SK-N-SH treated with all-trans-retinoic acid at 6 μM for 48 hours (cell line): ENCODE measurements around the gene RNU1-4.
"Not testable (repeated sequence)": the region's sequence is repeated elsewhere in the genome, so short reads cannot be mapped to it uniquely, and the experiment has no call there.

Experiments
- ATAC-seq: fragments of 200-7000 bp; cut with Tn5 transposase; 3 replicates; pipeline ENCODE4 v1.9.1; 2020; ENCODE audit warnings: mild to moderate bottlenecking, moderate library complexity

The RNU1-4 gene

GRCh38 chr1:16774773-16775172, 34.5 kb downstream of the RNU1-4 start:
- not testable (repeated sequence) for ATAC-seq

- ATAC-seq: not testable (repeated sequence)
These were observed 35.0 kb downstream of the RNU1-4 start for GRCh38 chr1:16775290-16775689.

- ATAC-seq: not testable (repeated sequence)
These were observed 35.9 kb downstream of the RNU1-4 start for GRCh38 chr1:16776248-16776647.

DNA sequence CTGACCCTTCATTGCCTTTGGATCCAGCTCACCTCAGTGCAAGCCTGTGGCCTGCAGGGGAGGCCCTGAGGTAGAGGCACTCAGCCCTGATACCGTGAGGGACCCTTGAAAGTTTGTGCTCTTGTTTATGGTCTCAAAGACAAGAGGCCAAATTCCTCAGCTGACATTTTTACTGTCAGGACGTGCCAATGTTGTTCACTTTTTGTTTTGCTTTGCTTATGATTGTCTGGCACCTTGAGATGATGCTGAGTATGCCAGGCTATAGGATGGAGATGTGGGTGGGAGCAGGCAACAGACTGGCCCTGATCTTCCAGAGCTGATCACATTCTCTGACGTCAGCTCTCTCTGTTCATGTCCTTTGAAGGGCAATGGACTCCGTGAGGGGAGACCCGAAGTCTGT, 36.5 kb downstream of the RNU1-4 start:
- ATAC-seq: not testable (repeated sequence)

DNA sequence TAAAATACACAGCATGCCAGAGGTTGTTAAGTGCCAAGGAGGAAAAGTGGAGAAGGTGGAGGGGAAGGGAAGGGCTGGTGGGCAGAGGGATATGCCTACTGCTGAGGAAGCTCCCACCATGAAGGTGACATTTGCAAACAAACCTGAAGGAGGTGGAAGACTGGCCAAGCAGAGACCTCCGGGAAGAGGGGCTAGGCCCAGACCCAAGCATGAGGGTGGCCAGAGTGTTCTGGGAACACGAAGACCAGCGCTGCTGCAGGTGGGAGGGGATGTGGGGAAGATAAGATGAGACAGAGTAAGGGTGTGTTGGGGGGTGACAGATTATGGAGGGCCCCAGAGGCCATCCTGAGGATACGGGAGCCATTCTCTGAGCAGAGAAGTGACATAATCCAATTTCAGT, 37.5 kb downstream of the RNU1-4 start:
- not testable (repeated sequence) for ATAC-seq

GRCh38 chr1:16779525-16779924, 39.2 kb downstream of the RNU1-4 start:
- ATAC-seq: not testable (repeated sequence)

DNA sequence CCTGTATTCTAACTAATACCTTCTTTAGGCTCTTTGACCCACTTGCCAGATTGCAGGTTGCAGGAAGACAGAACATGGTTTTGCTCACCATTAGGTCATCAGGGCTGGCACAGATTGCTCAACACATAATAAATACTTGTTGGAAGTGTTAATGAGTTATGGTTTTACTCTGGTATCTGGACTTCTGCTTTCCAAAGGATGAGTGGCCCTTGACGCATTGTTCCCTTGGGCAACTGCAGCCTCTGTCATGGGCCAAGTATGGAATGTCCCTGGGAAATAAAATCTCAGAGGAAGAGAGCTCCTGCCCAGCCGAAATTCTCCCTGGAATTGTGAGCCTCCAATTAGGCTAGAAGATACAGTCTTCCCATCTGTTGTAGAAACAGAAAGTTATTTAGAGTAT, 40.7 kb downstream of the RNU1-4 start:
- not testable (repeated sequence) for ATAC-seq

DNA sequence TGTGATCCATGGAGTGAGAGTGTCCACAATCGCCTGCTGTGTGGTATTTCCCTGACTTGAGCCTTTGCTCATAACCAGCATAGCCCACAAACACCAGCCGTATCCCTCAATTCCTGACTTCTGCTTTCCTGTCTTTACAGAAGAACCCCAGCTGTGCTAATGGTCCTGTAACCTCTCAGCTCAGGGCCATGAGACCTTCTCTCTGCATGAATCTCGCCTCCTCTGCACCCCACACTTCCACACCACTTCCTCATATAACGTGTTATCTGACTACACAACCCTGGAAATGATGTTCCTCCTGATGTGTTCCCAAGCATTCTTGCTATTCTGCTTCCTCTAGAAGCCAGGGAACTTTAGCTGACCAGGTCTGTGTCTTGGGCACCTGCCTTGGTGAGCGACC, 41.3 kb downstream of the RNU1-4 start:
- not testable (repeated sequence) for ATAC-seq

DNA sequence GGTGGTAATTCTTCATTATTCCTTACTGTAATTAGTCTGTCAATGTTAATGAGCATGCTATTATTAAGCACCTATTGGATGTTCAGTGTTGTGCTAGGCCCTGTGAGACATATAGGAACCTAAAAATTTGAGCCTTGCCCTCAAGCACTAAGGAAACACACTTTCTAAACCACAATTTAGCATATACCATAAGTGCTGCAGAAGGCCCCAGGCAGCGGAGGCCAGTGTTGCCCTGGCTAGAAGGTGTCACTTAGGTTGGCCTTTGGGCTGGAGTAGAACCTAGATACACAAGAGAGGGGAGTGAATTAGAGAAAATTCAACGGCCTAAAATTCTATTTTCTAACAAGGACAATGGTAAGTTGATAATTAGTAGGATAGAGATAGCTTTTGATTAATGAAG, 44.6 kb downstream of the RNU1-4 start:
- ATAC-seq: not testable (repeated sequence)

GRCh38 chr1:16786362-16786761, 46.0 kb downstream of the RNU1-4 start:
- ATAC-seq: not testable (repeated sequence)

DNA sequence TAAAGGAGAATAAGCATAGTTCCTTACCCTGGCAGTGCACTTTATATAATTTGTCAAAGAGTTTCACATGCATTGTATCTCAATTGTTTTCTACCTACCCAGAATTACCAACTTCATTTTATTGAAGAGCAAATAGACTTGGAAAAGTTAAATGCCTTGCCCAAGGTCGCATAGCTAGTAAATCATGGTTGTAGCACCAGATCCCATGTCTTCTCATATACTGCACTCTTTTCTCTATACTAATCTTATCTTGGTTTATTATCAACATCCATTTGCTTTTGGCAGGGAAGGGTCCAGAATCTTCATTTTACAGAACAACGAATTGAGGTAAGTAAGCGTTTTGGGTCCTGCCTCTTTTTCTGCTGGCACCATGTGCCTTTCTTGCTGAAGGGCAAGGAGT, 46.9 kb downstream of the RNU1-4 start:
- not testable (repeated sequence) for ATAC-seq

GRCh38 chr1:16787711-16788110, 47.4 kb downstream of the RNU1-4 start:
- ATAC-seq: not testable (repeated sequence)
